ACC112 (cell line): ENCODE measurements around the gene TYMP.

Source experiments
- H2AFZ ChIP-seq: fragments of 200-600 bp; sonication (generic); one replicate; pipeline ENCODE4 v1.6.0; 2017; ENCODE audit warnings: antibody characterized with exemption, low read length; ENCODE audit not compliant: unreplicated experiment
- H3K27ac ChIP-seq: fragments of 200-600 bp; sonication (generic); 2 replicates; pipeline ENCODE4 v1.5.1; 2014; ENCODE audit warnings: low read depth, mild to moderate bottlenecking, antibody characterized with exemption, low read length, moderate library complexity
- H3K27me3 ChIP-seq: fragments of 200-600 bp; sonication (generic); 2 replicates; pipeline ENCODE4 v1.6.1; 2014; ENCODE audit warnings: mild to moderate bottlenecking, antibody characterized with exemption, low read length, moderate library complexity, mixed read lengths; ENCODE audit not compliant: insufficient read depth
- H3K36me3 ChIP-seq: fragments of 200-600 bp; sonication (generic); 2 replicates; pipeline ENCODE4 v1.6.1; 2016; ENCODE audit warnings: mild to moderate bottlenecking, antibody characterized with exemption, low read length, moderate library complexity, mixed read lengths; ENCODE audit not compliant: insufficient read depth
- H3K4me1 ChIP-seq: fragments of 200-600 bp; sonication (generic); one replicate; pipeline ENCODE4 v1.6.1; 2016; ENCODE audit warnings: low read length, mixed read lengths; ENCODE audit not compliant: insufficient read depth, unreplicated experiment, control insufficient read depth
- H3K4me3 ChIP-seq: fragments of 200-600 bp; sonication (generic); 2 replicates; pipeline ENCODE4 v1.5.1; 2014; ENCODE audit warnings: mild to moderate bottlenecking, low read depth, low read length
- H3K79me2 ChIP-seq: fragments of 200-600 bp; sonication (generic); one replicate; pipeline ENCODE4 v1.6.0; 2016; ENCODE audit warnings: low read length; ENCODE audit not compliant: control insufficient read depth, unreplicated experiment, insufficient read depth

Gene TYMP

DNA sequence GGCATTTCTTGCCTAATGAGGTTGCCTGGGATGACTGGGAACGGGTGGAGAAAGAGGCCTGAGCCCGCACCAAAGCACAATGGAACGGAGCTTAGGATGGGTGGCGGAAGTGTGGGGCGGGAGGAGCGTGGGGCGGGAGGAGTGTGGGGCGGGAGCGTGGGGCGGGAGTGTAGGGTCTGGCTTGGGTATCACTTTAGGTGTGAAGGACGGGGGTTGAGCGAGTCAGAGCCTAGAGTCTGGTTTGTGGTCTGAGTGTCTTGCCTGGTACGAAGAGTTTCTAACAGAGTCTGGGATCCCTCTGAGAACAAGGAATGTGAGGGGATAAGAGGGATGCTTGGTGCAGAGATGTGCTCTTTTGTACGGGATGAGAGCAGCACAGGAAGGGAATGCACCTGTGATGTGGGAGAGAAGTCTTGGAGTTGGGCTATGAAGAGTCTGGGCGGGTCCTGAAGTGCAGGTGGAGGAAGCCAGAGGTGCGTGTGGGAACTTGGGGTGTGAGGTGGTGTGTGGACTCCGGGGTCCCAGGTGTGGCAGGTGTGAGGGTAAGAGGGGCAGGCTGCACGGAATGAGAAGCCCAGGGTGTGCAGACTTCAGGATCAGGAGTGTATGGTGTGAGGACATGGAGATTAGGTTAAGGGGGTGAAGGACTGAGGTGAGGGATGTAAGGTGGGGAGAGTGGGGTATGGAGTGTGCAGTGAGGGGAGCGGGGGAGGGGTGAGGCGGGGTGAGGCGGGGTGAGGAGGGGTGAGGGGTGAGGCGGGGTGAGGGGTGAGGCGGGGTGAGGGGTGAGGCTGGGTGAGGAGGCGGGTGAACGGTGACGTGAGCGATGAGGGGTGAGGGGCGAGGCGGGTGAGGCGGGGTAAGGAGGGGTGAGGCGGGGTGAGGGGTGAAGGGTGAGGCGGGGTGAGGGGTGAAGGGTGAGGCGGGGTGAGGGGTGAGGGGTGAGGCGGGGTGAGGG is 31.9 kb upstream of the TYMP start:
- Histone ChIP-seq H3K4me1 (no peaks in the 10 kb centered on the region), H3K27ac (no peak overlapping the region), H3K27me3 (no peaks in the 10 kb centered on the region), H3K4me3 (no peak overlapping the region), H3K36me3 (no peaks in the 10 kb centered on the region), H2AFZ (no peak overlapping the region), H3K79me2 (no peaks in the 10 kb centered on the region)

- Histone ChIP-seq H3K36me3 (no peaks in the 10 kb centered on the region), H3K4me3 (no peak overlapping the region), H3K4me1 (no peaks in the 10 kb centered on the region), H3K27ac (no peak overlapping the region), H2AFZ (no peak overlapping the region), H3K27me3 (no peaks in the 10 kb centered on the region), H3K79me2 (no peaks in the 10 kb centered on the region)
Observed at GRCh38 chr22:50560034-50560433, 30.2 kb upstream of the TYMP start.

DNA sequence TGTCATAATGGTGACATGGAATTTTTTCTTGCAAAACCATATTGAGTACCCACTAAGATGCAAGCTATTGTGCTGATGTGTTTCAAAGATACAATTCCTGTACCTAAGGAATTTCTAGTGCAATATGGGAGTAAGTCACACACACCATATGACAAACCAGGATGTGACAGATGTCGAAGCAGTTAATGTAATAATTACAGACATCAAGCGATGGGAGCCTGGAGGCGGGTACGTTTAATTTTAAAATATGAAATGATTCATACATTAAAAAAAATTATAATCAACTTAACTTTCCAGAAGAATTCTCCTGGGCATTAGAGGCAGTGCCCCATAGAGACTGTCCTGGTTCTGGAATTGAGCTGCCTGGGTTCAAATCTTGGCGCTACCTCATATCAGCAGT is 26.9 kb upstream of the TYMP start:
- Histone ChIP-seq H3K27me3 (no peaks in the 10 kb centered on the region), H3K27ac (no peak overlapping the region), H3K4me1 (no peaks in the 10 kb centered on the region), H3K4me3 (no peak overlapping the region), H2AFZ (no peak overlapping the region), H3K36me3 (no peaks in the 10 kb centered on the region), H3K79me2 (no peaks in the 10 kb centered on the region)

- no peaks in the 10 kb centered on the region for H3K79me2 ChIP-seq
- H3K27me3 ChIP-seq, result no peaks in the 10 kb centered on the region
- H3K4me1 ChIP-seq, result no peaks in the 10 kb centered on the region
- no peak overlapping the region for H3K4me3 ChIP-seq
- no peaks in the 10 kb centered on the region for H3K36me3 ChIP-seq
- H2AFZ ChIP-seq, result no peak overlapping the region
- no peak overlapping the region for H3K27ac ChIP-seq
Observed at GRCh38 chr22:50553310-50553709, 23.5 kb upstream of the TYMP start.

- Histone ChIP-seq H3K36me3 (no peaks in the 10 kb centered on the region), H3K79me2 (no peaks in the 10 kb centered on the region), H2AFZ (no peak overlapping the region), H3K4me3 (no peak overlapping the region), H3K4me1 (no peaks in the 10 kb centered on the region), H3K27me3 (no peaks in the 10 kb centered on the region), H3K27ac (no peak overlapping the region)
Observed at GRCh38 chr22:50551160-50551752, 21.4 kb upstream of the TYMP start.

DNA sequence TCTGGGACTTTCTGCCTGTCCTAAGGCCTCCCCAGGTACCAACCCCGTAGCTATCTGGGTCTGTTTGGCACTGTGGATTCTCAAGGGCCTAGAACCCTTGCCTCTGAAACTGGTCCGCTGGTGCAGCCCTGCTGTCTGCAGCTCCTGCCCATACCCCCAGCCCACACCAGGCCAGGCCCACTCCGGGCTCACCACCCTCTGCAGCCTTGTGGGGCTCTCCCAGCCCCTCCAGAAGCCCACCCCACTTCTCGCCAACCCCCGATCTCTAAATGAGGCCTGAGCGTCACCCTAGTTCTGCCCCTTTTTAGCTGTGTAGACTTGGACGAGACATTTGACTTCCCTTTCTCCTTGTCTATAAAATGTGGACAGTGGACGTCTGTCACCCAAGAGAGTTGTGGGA is 20.6 kb upstream of the TYMP start:
- Histone ChIP-seq H3K36me3 (no peaks in the 10 kb centered on the region), H3K4me1 (peaks cover 4% of the 10 kb centered on the region), H3K27me3 (no peaks in the 10 kb centered on the region)

GRCh38 chr22:50548921-50549790 is 19.3 kb upstream of the TYMP start:
- Histone ChIP-seq H3K27me3 (no peaks in the 10 kb centered on the region), H3K36me3 (no peaks in the 10 kb centered on the region), H3K79me2 (no peaks in the 10 kb centered on the region), H3K4me3 (no peak overlapping the region), H3K27ac (no peak overlapping the region), H2AFZ (no peak overlapping the region), H3K4me1 (peaks cover 12% of the 10 kb centered on the region)

More for the DNA sequence above, 20.6 kb upstream of the TYMP start:
- H3K4me3 ChIP-seq, result no peak overlapping the region
- H3K27ac ChIP-seq, result no peak overlapping the region
- no peak overlapping the region for H2AFZ ChIP-seq
- H3K79me2 ChIP-seq, result no peaks in the 10 kb centered on the region

- H2AFZ ChIP-seq, result no peak overlapping the region
- no peaks in the 10 kb centered on the region for H3K36me3 ChIP-seq
- peaks cover 12% of the 10 kb centered on the region for H3K4me1 ChIP-seq
- H3K27ac ChIP-seq, result no peak overlapping the region
- no peak overlapping the region for H3K4me3 ChIP-seq
- H3K79me2 ChIP-seq, result no peaks in the 10 kb centered on the region
- no peaks in the 10 kb centered on the region for H3K27me3 ChIP-seq
Observed at GRCh38 chr22:50548040-50548920, 18.5 kb upstream of the TYMP start.

- H3K36me3 ChIP-seq, result no peaks in the 10 kb centered on the region
- peaks cover 14% of the 10 kb centered on the region for H3K4me1 ChIP-seq
- no peaks in the 10 kb centered on the region for H3K79me2 ChIP-seq
- H3K27me3 ChIP-seq, result no peaks in the 10 kb centered on the region
- no peak overlapping the region for H2AFZ ChIP-seq
- H3K4me3 ChIP-seq, result no peak overlapping the region
- no peak overlapping the region for H3K27ac ChIP-seq
Observed at GRCh38 chr22:50547263-50547985, 17.6 kb upstream of the TYMP start.
